ENCODE data around the gene ASAP2. TPM values are rescaled to one million over a fixed set of nuclear protein-coding genes. Genes with fewer than 3 reads are reported as not detected.

Gene ASAP2
- total RNA-seq, 1 experiment from 2014 or later, result 14.3 TPM

GRCh38 chr2:9237831-9238230, 31.2 kb downstream of the ASAP2 start:
- H3K4me1 Mint-ChIP-seq, result peaks cover 17% of the 10 kb centered on the region
- no peaks in the 10 kb centered on the region for H3K36me3 Mint-ChIP-seq
- no peak overlapping the region for H3K4me3 Mint-ChIP-seq
- no peak for ATAC-seq
- POLR2A ChIA-PET, result no interaction called here
- no peak overlapping the region for H3K27ac Mint-ChIP-seq
- no peaks in the 10 kb centered on the region for H3K9me3 Mint-ChIP-seq
- DNase-seq (ENCODE audit: low spot score), result no peak
- CTCF ChIA-PET, result no interaction called here
- TF ChIP-seq ZNF425 (CRISPR knock-in tag; conservative IDR thresholded peaks at IDR 0.05), result no peak
- no peak for TF ChIP-seq NFE2L1 (CRISPR knock-in tag; IDR thresholded peaks at IDR 0.05)
- no peak for TF ChIP-seq FOXK1 (CRISPR knock-in tag; IDR thresholded peaks at IDR 0.05)
- no peak for TF ChIP-seq ETV6 (CRISPR knock-in tag; IDR thresholded peaks at IDR 0.05)
- TF ChIP-seq SP1 (CRISPR knock-in tag; conservative IDR thresholded peaks at IDR 0.05), result no peak
- no peak for TF ChIP-seq HMGXB4 (CRISPR knock-in tag; IDR thresholded peaks at IDR 0.05)
- H3K27me3 Mint-ChIP-seq (ENCODE audit: low read depth), result no peaks in the 10 kb centered on the region

GRCh38 chr2:9238591-9239326, 32.1 kb downstream of the ASAP2 start:
- Mint-ChIP-seq H3K27ac (peak overlapping the region; percentile 19; the same call in 1 of the 2 replicates), H3K4me1 (peaks cover 15% of the 10 kb centered on the region), H3K4me3 (no peak overlapping the region), H3K27me3 (ENCODE audit: low read depth) (no peaks in the 10 kb centered on the region), H3K9me3 (no peaks in the 10 kb centered on the region), H3K36me3 (no peaks in the 10 kb centered on the region)
- ATAC-seq (no peak), DNase-seq (ENCODE audit: low spot score) (no peak)
- ChIA-PET CTCF (interaction anchor here (1.2 kb wide), 1 partner anchor 33 kb away, joined by 5 read pairs; the partner anchor contains the start of gene ASAP2), POLR2A (no interaction called here)
- TF ChIP-seq, protein P1, sequence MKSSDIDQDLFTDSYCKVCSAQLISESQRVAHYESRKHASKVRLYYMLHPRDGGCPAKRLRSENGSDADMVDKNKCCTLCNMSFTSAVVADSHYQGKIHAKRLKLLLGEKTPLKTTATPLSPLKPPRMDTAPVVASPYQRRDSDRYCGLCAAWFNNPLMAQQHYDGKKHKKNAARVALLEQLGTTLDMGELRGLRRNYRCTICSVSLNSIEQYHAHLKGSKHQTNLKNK (CRISPR knock-in tag; IDR thresholded peaks at IDR 0.05), result no peak
- TF ChIP-seq TEAD1 (CRISPR knock-in tag; IDR thresholded peaks at IDR 0.05) (no peak), ZNF396 (CRISPR knock-in tag; IDR thresholded peaks at IDR 0.05; ENCODE audit: borderline replicate concordance) (no peak), ATF2 (CRISPR knock-in tag; IDR thresholded peaks at IDR 0.05; ENCODE audit: borderline replicate concordance, low read depth) (no peak), ERG (CRISPR knock-in tag; IDR thresholded peaks at IDR 0.05) (no peak)

DNA sequence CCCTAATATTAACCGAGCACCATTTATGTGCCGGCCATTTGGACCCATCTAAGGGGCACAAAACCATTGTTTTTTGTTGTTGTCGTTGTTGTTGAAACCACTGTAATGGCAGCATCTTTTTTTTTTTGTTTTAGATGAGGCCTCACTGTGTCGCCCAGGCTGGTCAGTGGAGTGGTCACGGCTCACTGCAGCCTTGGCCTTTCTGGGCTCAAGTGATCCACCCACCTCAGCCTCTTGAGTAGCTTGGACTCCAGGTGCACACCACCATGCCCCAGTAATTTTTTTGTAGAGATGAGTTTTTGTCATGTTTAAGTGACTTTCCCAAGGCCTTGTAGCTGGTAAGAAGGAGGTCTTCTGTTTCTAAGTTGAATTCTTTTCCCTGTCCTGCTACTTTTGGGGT, 33.0 kb downstream of the ASAP2 start:
- H3K4me1 Mint-ChIP-seq, result peaks cover 15% of the 10 kb centered on the region
- DNase-seq (ENCODE audit: low spot score), result no peak

More for the DNA sequence above, 33.0 kb downstream of the ASAP2 start:
- TF ChIP-seq MXD4 (CRISPR knock-in tag; IDR thresholded peaks at IDR 0.05; ENCODE audit: borderline replicate concordance), result no peak
- Mint-ChIP-seq H3K27me3 (ENCODE audit: low read depth) (no peaks in the 10 kb centered on the region), H3K27ac (no peak overlapping the region), H3K4me3 (no peak overlapping the region), H3K36me3 (no peaks in the 10 kb centered on the region), H3K9me3 (no peaks in the 10 kb centered on the region)
- no peak for ATAC-seq
- CTCF ChIA-PET, result interaction anchor here (1.2 kb wide), 1 partner anchor 33 kb away, joined by 5 read pairs; the partner anchor contains the start of gene ASAP2
- POLR2A ChIA-PET, result no interaction called here

All from WTC11 (cell line).